Panc1 (cell line): Measurements from ENCODE around the gene CDYL. TPM values are rescaled to one million over a fixed set of nuclear protein-coding genes. Genes with fewer than 3 reads are reported as not detected.

Experiments
- ATAC-seq: fragments of 200-7000 bp; cut with Tn5 transposase; 2 replicates; pipeline ENCODE4 v1.9.1; 2020; ENCODE audit warnings: mild to moderate bottlenecking, moderate library complexity
- BruUV-seq: library from RNA; stranded (reverse); fragments of 400-500 nt; replicated peaks from 2 replicates; lab custom pipeline; 2021; lab: Mats Ljungman, UMichigan
- CTCF ChIA-PET: fragments of 300-600 bp; sonication (Branson Sonifier 250); formaldehyde crosslinking; loops from one replicate; lab custom pipeline; 2022; ENCODE audit warnings: antibody characterized with exemption; lab: Charles Lee
- POLR2A ChIA-PET: fragments of 300-600 bp; sonication (Branson Sonifier 250); formaldehyde crosslinking; loops from one replicate; lab custom pipeline; 2022; ENCODE audit warnings: antibody characterized with exemption; lab: Charles Lee
- DNase-seq: peaks from one replicate; pipeline ENCODE4 v3.0.0-alpha.2; 2010; ENCODE audit warnings: low read depth, low spot score
- H3K27ac ChIP-seq: 2 replicates; pipeline ENCODE4 v1.5.1; 2011; ENCODE audit warnings: mild to moderate bottlenecking, low read length, inconsistent platforms
- H3K27me3 ChIP-seq: fragments of 200-500 bp; sonication (Bioruptor generic); 2 replicates; pipeline ENCODE4 v1.6.0; 2014; ENCODE audit warnings: low read length, inconsistent platforms; ENCODE audit not compliant: control insufficient read depth, insufficient read depth
- H3K36me3 ChIP-seq: fragments of 200-500 bp; sonication (Bioruptor generic); 2 replicates; pipeline ENCODE4 v1.5.1; 2014; ENCODE audit warnings: inconsistent platforms, mild to moderate bottlenecking, low read length, moderate library complexity; ENCODE audit not compliant: control insufficient read depth, insufficient read depth
- H3K4me1 ChIP-seq: 2 replicates; pipeline ENCODE4 v1.5.1; 2011; ENCODE audit warnings: inconsistent platforms, mild to moderate bottlenecking, low read length, moderate library complexity; ENCODE audit not compliant: control insufficient read depth, insufficient read depth
- H3K4me3 ChIP-seq, 2 experiments: 2 replicates each; pipeline ENCODE4 v1.5.1; 2011 to 2012; ENCODE audit warnings: low read depth in 2 of 2, low read length in 2 of 2, mild to moderate bottlenecking in 2 of 2, inconsistent platforms in 1 of 2, moderate library complexity in 1 of 2
- H3K9me3 ChIP-seq: fragments of 200-500 bp; sonication (Bioruptor generic); 2 replicates; pipeline ENCODE4 v1.5.1; 2014; ENCODE audit warnings: low read depth, mild to moderate bottlenecking, inconsistent platforms, low read length, moderate library complexity; ENCODE audit not compliant: control insufficient read depth, insufficient read depth
- POLR2AphosphoS5 ChIP-seq: IDR thresholded peaks from 2 replicates; pipeline ENCODE4 v1.6.1; 2012; ENCODE audit warnings: mild to moderate bottlenecking, low read depth, low read length, moderate library complexity
- SIN3A ChIP-seq: IDR thresholded peaks from 2 replicates; pipeline ENCODE4 v1.6.1; 2012; ENCODE audit warnings: low read depth, mild to moderate bottlenecking, low read length, moderate library complexity, borderline replicate concordance; ENCODE audit not compliant: insufficient read depth
- TCF7L2 ChIP-seq: IDR thresholded peaks from 2 replicates; pipeline ENCODE4 v1.6.1; 2011; ENCODE audit warnings: mild to moderate bottlenecking, low read depth, low read length, inconsistent platforms
- in situ Hi-C: cut with HindIII; loops from 2 replicates; pipeline ENCODE4 v1.10.0; 2016; ENCODE audit warnings: low sequenced_read_pairs, low pct_unique_long_range_greater_than_20kb
- intact Hi-C: fragments of 100-400 bp; cut with micrococcal nuclease; formaldehyde crosslinking; loops from one replicate; pipeline ENCODE4 v1.10.0; 2022; ENCODE audit not compliant: unreplicated experiment
- total RNA-seq: library from RNA; stranded (reverse); gene quantifications from one replicate; pipeline ENCODE4 v1.2.1, GENCODE V29; 2021; ENCODE audit not compliant: unreplicated experiment
- TF ChIP-seq, protein P1 (sequence below), 2 experiments: IDR thresholded peaks; 2 replicates each; pipeline ENCODE4 v1.6.1; 2011 to 2012; ENCODE audit warnings: low read depth in 2 of 2, control low read depth in 1 of 2, low read length in 1 of 2, mild to moderate bottlenecking in 1 of 2, moderate library complexity in 1 of 2; ENCODE audit not compliant: insufficient read depth in 1 of 2
- TF ChIP-seq, protein P2 (sequence below): fragments of 450-650 bp; IDR thresholded peaks from 2 replicates; pipeline ENCODE4 v1.5.1; 2017; ENCODE audit warnings: mild to moderate bottlenecking

The CDYL gene
- total RNA-seq, 1 experiment from 2014 or later = 61.4 TPM

DNA sequence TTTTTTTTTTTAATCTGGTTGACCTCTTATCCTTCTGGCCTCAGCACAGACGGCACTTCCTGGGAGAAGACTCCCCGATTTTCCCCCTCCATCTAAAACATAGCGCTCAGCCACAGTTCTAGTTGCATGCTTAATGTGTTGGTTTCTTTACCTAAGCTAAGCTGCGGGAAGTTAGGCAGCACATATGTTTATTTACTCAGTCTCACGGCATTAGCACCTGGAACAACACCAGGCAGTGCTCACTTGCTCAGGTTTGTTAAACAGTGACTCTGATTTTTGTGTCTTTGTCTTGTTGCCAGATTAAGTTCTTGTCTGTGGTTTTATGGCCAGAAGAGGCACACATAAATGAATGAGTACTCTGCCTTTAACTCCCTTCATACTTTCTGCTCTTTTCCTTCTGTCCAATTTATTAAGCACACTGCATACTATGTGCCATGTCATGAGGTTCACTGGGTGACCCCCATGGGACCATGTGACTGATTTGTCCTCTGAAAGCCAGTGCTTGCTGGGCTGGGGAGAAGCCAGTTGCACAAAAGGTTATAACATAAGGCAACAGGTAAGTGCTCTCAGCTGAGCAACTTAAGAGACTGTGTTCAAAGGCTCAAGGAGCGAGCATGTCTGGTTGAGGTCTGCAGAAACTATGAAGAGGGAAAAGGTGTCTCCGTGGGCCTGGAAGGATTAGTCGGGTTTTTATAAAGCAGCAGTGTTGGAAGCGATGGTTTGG lies 134.0 kb downstream of the CDYL start:
- CTCF ChIA-PET = no interaction called here
- H3K27ac ChIP-seq = no peak overlapping the region
- BruUV-seq = no TSS peak
- no peaks in the 10 kb centered on the region for H3K9me3 ChIP-seq
- no peaks in the 10 kb centered on the region for H3K36me3 ChIP-seq
- H3K4me1 ChIP-seq = peaks cover 4% of the 10 kb centered on the region; the same call in 1 of the 2 replicates
- H3K27me3 ChIP-seq = no peaks in the 10 kb centered on the region
- ATAC-seq (no peak), DNase-seq (no peak)
- intact Hi-C loops (no loop called here), in situ Hi-C loops (no loop called here)
- no peak overlapping the region for H3K4me3 ChIP-seq
- POLR2A ChIA-PET = interaction anchor here (0.7 kb wide), 1 partner anchor 142 kb away, joined by 3 read pairs; no protein-coding TSS in a partner anchor
- no peak for TF ChIP-seq POLR2AphosphoS5

DNA sequence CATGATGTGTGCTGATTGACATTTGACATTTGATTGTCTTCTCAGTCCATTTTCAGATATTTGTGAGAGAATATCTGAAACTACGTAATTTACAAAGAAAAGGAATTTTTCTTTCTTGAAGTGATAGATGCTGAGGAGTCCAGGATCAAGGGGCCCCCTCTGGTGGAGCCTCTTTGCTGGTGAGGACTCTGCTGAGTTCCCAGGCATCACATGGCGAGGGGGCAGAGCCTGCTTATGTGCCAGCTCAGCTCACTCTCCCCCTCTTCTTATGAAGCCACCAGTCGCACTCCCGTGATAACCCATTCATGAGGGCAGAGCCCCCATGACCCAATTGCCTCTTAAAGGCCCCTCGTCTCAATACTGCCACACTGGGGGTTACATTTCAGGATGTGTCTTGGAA lies 136.4 kb downstream of the CDYL start:
- BruUV-seq = no TSS peak
- Histone ChIP-seq H3K36me3 (no peaks in the 10 kb centered on the region), H3K27me3 (no peaks in the 10 kb centered on the region), H3K9me3 (no peaks in the 10 kb centered on the region), H3K4me1 (peaks cover 4% of the 10 kb centered on the region; the same call in 1 of the 2 replicates), H3K4me3 (no peak overlapping the region), H3K27ac (no peak overlapping the region)
- intact Hi-C loops (no loop called here), in situ Hi-C loops (no loop called here)
- no peak for DNase-seq
- ATAC-seq = no peak
- TF ChIP-seq, protein P1, sequence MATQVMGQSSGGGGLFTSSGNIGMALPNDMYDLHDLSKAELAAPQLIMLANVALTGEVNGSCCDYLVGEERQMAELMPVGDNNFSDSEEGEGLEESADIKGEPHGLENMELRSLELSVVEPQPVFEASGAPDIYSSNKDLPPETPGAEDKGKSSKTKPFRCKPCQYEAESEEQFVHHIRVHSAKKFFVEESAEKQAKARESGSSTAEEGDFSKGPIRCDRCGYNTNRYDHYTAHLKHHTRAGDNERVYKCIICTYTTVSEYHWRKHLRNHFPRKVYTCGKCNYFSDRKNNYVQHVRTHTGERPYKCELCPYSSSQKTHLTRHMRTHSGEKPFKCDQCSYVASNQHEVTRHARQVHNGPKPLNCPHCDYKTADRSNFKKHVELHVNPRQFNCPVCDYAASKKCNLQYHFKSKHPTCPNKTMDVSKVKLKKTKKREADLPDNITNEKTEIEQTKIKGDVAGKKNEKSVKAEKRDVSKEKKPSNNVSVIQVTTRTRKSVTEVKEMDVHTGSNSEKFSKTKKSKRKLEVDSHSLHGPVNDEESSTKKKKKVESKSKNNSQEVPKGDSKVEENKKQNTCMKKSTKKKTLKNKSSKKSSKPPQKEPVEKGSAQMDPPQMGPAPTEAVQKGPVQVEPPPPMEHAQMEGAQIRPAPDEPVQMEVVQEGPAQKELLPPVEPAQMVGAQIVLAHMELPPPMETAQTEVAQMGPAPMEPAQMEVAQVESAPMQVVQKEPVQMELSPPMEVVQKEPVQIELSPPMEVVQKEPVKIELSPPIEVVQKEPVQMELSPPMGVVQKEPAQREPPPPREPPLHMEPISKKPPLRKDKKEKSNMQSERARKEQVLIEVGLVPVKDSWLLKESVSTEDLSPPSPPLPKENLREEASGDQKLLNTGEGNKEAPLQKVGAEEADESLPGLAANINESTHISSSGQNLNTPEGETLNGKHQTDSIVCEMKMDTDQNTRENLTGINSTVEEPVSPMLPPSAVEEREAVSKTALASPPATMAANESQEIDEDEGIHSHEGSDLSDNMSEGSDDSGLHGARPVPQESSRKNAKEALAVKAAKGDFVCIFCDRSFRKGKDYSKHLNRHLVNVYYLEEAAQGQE (IDR thresholded peaks at IDR 0.05; ENCODE audit: insufficient read depth in 1 of 2, low read depth in 2 of 2, low read length in 1 of 2) = no peak
- no peak for TF ChIP-seq POLR2AphosphoS5
- TF ChIP-seq SIN3A = no peak
- ChIA-PET CTCF (no interaction called here), POLR2A (no interaction called here)

DNA sequence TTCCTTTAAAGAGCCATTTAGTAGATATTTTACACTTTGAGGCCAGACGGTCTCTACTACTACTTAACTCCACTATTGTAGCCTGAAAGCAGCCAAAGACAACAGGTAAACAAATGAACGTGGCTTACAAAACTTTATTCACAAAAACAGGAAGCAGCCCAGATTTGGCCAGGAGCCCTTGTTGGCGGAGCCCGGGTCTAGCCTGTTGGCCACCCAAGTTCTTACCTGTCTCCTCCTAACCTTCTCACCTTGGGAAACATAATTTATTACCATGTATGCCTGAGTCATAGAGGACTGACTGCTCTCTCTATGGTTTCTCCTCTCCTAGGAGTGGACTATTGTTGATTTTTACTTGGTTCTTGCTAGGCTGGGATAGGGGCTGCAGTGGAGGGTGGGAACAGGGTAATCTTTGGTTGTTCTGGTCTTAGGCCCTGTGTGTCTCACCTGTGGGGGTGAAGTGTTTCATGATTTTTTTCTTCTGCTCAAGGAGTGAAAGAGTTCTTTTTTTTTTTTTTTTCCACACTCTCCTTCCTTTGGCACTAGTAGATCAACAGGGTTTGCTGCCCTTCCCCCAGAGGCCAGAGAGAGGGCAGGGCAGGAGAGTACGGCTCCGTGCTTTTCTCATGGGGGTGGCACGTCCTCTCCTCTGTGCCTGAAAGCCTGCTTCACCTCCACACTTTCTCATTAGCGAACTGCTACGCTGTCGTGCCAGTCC lies 137.7 kb downstream of the CDYL start:
- in situ Hi-C loops = no loop called here

More for the DNA sequence above, 137.7 kb downstream of the CDYL start:
- Histone ChIP-seq H3K36me3 (no peaks in the 10 kb centered on the region), H3K4me3 (no peak overlapping the region), H3K27ac (no peak overlapping the region), H3K27me3 (no peaks in the 10 kb centered on the region), H3K4me1 (peaks cover 4% of the 10 kb centered on the region; the same call in 1 of the 2 replicates), H3K9me3 (no peaks in the 10 kb centered on the region)
- TF ChIP-seq SIN3A (no peak), POLR2AphosphoS5 (no peak), TCF7L2 (no peak)
- TF ChIP-seq, protein P2, sequence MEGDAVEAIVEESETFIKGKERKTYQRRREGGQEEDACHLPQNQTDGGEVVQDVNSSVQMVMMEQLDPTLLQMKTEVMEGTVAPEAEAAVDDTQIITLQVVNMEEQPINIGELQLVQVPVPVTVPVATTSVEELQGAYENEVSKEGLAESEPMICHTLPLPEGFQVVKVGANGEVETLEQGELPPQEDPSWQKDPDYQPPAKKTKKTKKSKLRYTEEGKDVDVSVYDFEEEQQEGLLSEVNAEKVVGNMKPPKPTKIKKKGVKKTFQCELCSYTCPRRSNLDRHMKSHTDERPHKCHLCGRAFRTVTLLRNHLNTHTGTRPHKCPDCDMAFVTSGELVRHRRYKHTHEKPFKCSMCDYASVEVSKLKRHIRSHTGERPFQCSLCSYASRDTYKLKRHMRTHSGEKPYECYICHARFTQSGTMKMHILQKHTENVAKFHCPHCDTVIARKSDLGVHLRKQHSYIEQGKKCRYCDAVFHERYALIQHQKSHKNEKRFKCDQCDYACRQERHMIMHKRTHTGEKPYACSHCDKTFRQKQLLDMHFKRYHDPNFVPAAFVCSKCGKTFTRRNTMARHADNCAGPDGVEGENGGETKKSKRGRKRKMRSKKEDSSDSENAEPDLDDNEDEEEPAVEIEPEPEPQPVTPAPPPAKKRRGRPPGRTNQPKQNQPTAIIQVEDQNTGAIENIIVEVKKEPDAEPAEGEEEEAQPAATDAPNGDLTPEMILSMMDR = no peak
- TF ChIP-seq, protein P1 (IDR thresholded peaks at IDR 0.05; ENCODE audit: insufficient read depth in 1 of 2, low read depth in 2 of 2, low read length in 1 of 2) = no peak
- DNase-seq (no peak), ATAC-seq (no peak; the same call in 1 of the 2 replicates)
- ChIA-PET CTCF (no interaction called here), POLR2A (no interaction called here)
- intact Hi-C loops = no loop called here
- no TSS peak for BruUV-seq
